Measurements from ENCODE around the gene PPP1R27.

GRCh38 chr17:81869221-81870130 lies 34.6 kb upstream of the PPP1R27 start:
- TF ChIP-seq, protein P1, sequence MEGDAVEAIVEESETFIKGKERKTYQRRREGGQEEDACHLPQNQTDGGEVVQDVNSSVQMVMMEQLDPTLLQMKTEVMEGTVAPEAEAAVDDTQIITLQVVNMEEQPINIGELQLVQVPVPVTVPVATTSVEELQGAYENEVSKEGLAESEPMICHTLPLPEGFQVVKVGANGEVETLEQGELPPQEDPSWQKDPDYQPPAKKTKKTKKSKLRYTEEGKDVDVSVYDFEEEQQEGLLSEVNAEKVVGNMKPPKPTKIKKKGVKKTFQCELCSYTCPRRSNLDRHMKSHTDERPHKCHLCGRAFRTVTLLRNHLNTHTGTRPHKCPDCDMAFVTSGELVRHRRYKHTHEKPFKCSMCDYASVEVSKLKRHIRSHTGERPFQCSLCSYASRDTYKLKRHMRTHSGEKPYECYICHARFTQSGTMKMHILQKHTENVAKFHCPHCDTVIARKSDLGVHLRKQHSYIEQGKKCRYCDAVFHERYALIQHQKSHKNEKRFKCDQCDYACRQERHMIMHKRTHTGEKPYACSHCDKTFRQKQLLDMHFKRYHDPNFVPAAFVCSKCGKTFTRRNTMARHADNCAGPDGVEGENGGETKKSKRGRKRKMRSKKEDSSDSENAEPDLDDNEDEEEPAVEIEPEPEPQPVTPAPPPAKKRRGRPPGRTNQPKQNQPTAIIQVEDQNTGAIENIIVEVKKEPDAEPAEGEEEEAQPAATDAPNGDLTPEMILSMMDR (IDR thresholded peaks at IDR 0.05; ENCODE audit: low read depth, low read length, missing input control): peak; percentile 70
- TF ChIP-seq TAF1 (conservative IDR thresholded peaks at IDR 0.05) (no peak), MAX (IDR thresholded peaks at IDR 0.05) (no peak), EGR1 (IDR thresholded peaks at IDR 0.05; ENCODE audit: low read depth in 2 of 2) (no peak), YY1 (IDR thresholded peaks at IDR 0.05) (no peak), RAD21 (IDR thresholded peaks at IDR 0.05) (peak in 1 of 2 donors; percentile 54)
- TF ChIP-seq, protein P2, sequence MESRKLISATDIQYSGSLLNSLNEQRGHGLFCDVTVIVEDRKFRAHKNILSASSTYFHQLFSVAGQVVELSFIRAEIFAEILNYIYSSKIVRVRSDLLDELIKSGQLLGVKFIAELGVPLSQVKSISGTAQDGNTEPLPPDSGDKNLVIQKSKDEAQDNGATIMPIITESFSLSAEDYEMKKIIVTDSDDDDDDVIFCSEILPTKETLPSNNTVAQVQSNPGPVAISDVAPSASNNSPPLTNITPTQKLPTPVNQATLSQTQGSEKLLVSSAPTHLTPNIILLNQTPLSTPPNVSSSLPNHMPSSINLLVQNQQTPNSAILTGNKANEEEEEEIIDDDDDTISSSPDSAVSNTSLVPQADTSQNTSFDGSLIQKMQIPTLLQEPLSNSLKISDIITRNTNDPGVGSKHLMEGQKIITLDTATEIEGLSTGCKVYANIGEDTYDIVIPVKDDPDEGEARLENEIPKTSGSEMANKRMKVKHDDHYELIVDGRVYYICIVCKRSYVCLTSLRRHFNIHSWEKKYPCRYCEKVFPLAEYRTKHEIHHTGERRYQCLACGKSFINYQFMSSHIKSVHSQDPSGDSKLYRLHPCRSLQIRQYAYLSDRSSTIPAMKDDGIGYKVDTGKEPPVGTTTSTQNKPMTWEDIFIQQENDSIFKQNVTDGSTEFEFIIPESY (IDR thresholded peaks at IDR 0.05): no peak
- TF ChIP-seq, protein P3, sequence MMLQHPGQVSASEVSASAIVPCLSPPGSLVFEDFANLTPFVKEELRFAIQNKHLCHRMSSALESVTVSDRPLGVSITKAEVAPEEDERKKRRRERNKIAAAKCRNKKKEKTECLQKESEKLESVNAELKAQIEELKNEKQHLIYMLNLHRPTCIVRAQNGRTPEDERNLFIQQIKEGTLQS (IDR thresholded peaks at IDR 0.05): no peak

Data from liver (tissue), 3 donors.